ENCODE measurements around the gene LYPD6B. TPM values are rescaled to one million over a fixed set of nuclear protein-coding genes. Genes with fewer than 3 reads are reported as not detected.

Gene LYPD6B
- total and polyA plus RNA-seq, 10 of the 15 experiments (the other 5 are each of a cell fraction or from before 2014, with no cell fraction given), result 1.0 to 6.6 (median 4.0) TPM

GRCh38 chr2:149090706-149091105 lies 52.2 kb downstream of the LYPD6B start (continued):
- TF ChIP-seq SUPT20H (IDR thresholded peaks at IDR 0.05; ENCODE audit: borderline replicate concordance, control insufficient read depth, low read depth, low read length) (no peak), CUX1 (IDR thresholded peaks at IDR 0.05; ENCODE audit: insufficient replicate concordance, low read depth, low read length) (no peak), HDGF (IDR thresholded peaks at IDR 0.05) (no peak), RFX5 (IDR thresholded peaks at IDR 0.05; ENCODE audit: low read depth, low read length) (no peak)

- Histone ChIP-seq H3K36me3 (ENCODE audit: control insufficient read depth in 2 of 2, insufficient read depth in 2 of 2, low read length in 1 of 2) (no peaks in the 10 kb centered on the region), H3K4me1 (ENCODE audit: control insufficient read depth, insufficient read depth, low read length) (no peaks in the 10 kb centered on the region), H4K20me1 (ENCODE audit: control insufficient read depth, insufficient read depth) (no peaks in the 10 kb centered on the region), H3K9ac (ENCODE audit: control insufficient read depth, insufficient read depth, low read length) (no peak overlapping the region), H2AFZ (ENCODE audit: control insufficient read depth, low read depth, low read length) (no peak overlapping the region), H3K79me2 (ENCODE audit: control insufficient read depth, insufficient read depth, low read length) (no peaks in the 10 kb centered on the region), H3K4me3 (no peak overlapping the region), H3K9me3 (replicated peaks; ENCODE audit: control insufficient read depth, insufficient read depth, low read length) (no peaks in the 10 kb centered on the region), H3K27ac (ENCODE audit: control insufficient read depth, insufficient read depth) (no peak overlapping the region), H3K4me2 (ENCODE audit: control insufficient read depth, insufficient read depth) (no peak overlapping the region), H3K27me3 (replicated peaks in 1 of 2; ENCODE audit: control insufficient read depth in 2 of 2, insufficient read depth in 2 of 2, low read length in 1 of 2) (no peaks in the 10 kb centered on the region)
- DNase-seq (ENCODE audit: low read depth, low spot score), result no peak
- BruUV-seq (replicated peaks), result no TSS peak
- ATAC-seq, result no peak
- no peak for FAIRE-seq
- 32% methylated on average over 2 of the region's 2 CpGs for WGBS (ENCODE audit: insufficient coverage, insufficient replicate concordance, low lambda C conversion rate, missing lambda C conversion rate)
- SMC1A ChIA-PET (ENCODE audit: uncharacterized antibody, unreplicated experiment), result no interaction called here
- RAD21 ChIA-PET (ENCODE audit: unreplicated experiment), result no interaction called here
- in situ Hi-C loops (cut with MboI), result no loop called here
- POLR2A ChIA-PET, result no interaction called here
- CTCF ChIA-PET, result no interaction called here
- intact Hi-C loops (cut with micrococcal nuclease; ENCODE audit: unreplicated experiment), result no loop called here
- TF ChIP-seq CBFB (IDR thresholded peaks at IDR 0.05; ENCODE audit: low read depth) (no peak), POU2F2 (IDR thresholded peaks at IDR 0.05; ENCODE audit: borderline replicate concordance, low read depth, low read length) (no peak), FOXM1 (IDR thresholded peaks at IDR 0.05; ENCODE audit: low read depth, low read length) (no peak), FOS (IDR thresholded peaks at IDR 0.05; ENCODE audit: borderline replicate concordance, extremely low read depth, insufficient read length) (no peak), ZBTB4 (CRISPR knock-in tag; IDR thresholded peaks at IDR 0.05) (no peak), ELK1 (IDR thresholded peaks at IDR 0.05; ENCODE audit: low read depth, low read length) (no peak), SKIL (IDR thresholded peaks at IDR 0.05; ENCODE audit: low read depth, poor library complexity, severe bottlenecking) (no peak), ZSCAN29 (IDR thresholded peaks at IDR 0.05) (no peak)
These were observed 55.1 kb downstream of the LYPD6B start for GRCh38 chr2:149093579-149093978.
